Transverse colon (tissue), 4 donors: ENCODE data around the gene SPRYD4. TPM values are rescaled to one million over a fixed set of nuclear protein-coding genes. Genes with fewer than 3 reads are reported as not detected.
A peak's percentile ranks its signal among the peaks of the same experiment; 100 is the strongest.

Source experiments
- DNase-seq: peaks from one replicate; pipeline ENCODE4 v3.0.0-alpha.2; 2019
- H3K27ac ChIP-seq, 4 donors: fragments of 200-600 bp; sonication (generic); 2 replicates each; pipeline ENCODE4 v1.5.1; 2016 to 2018; ENCODE audit warnings: inconsistent platforms in 4 of 4
- H3K27me3 ChIP-seq: fragments of 200-600 bp; sonication (generic); 2 replicates; pipeline ENCODE4 v1.5.1; 2017; ENCODE audit warnings: inconsistent platforms
- H3K36me3 ChIP-seq, 4 donors: fragments of 200-600 bp; sonication (generic); 2 replicates each; pipeline ENCODE4 v1.5.1; 2017 to 2019; ENCODE audit warnings: inconsistent platforms in 4 of 4
- H3K4me1 ChIP-seq, 4 donors: fragments of 200-600 bp; sonication (generic); 2 replicates each; pipeline ENCODE4 v1.5.1; 2017 to 2020; ENCODE audit warnings: inconsistent platforms in 4 of 4
- H3K4me3 ChIP-seq, 4 donors: fragments of 200-600 bp; sonication (generic); 1 replicate in 1 of 4; 2 replicates in 3 of 4; pipeline versions ENCODE4 v1.5.1 to v1.6.1; 2017 to 2019; ENCODE audit warnings: inconsistent platforms in 4 of 4
- H3K9me3 ChIP-seq, 2 donors: fragments of 200-600 bp; sonication (generic); 2 replicates each; pipeline ENCODE4 v1.5.1; 2017 to 2019; ENCODE audit warnings: inconsistent platforms in 2 of 2
- EP300 ChIP-seq: sonication (generic); formaldehyde crosslinking; IDR thresholded peaks from one replicate; pipeline ENCODE4 v1.6.1; 2017; ENCODE audit warnings: antibody characterized with exemption, low read depth
- POLR2A ChIP-seq: fragments of 450-650 bp; IDR thresholded peaks from one replicate; pipeline ENCODE4 v1.6.1; 2016; ENCODE audit warnings: antibody characterized with exemption, mild to moderate bottlenecking, moderate library complexity
- POLR2AphosphoS5 ChIP-seq, 3 donors: sonication (generic); formaldehyde crosslinking; IDR thresholded peaks; one replicate each; pipeline ENCODE4 v1.6.1; 2016; ENCODE audit warnings: antibody characterized with exemption in 3 of 3
- WGBS, 2 donors: methylation state at CpG; one replicate each; pipeline ENCODE4 v1.1.5; 2018; ENCODE audit warnings: low coverage in 1 of 2; 5-methylcytosine and 5-hydroxymethylcytosine counted together
- in situ Hi-C, 4 donors: fragments of 200-750 bp; cut with MboI; loops; one replicate each; pipeline versions ENCODE4 v1.15.0 to v1.15.1; 2017; ENCODE audit warnings: low sequenced_read_pairs in 3 of 4, low pct_ligation_motif_present in 1 of 4, low pct_unique_long_range_greater_than_20kb in 1 of 4
- intact Hi-C: fragments of 100-400 bp; cut with DNase I; formaldehyde crosslinking; loops from one replicate; pipeline ENCODE4 v1.15.1; 2023; ENCODE audit warnings: low total_unique reads
- total RNA-seq, 4 donors: library from RNA; depleted of rRNA; stranded (reverse); fragments of >200 nt; gene quantifications; one replicate each; pipeline ENCODE4 v1.1.0, GENCODE V29; 2016
- TF ChIP-seq, protein P1 (sequence below), 5 experiments: fragments of 200-600 bp in 3 of 5; fragments of 450-650 bp in 2 of 5; sonication (generic) in 3 of 5; IDR thresholded peaks; 1 replicate in 2 of 5; 2 replicates in 3 of 5; pipeline ENCODE4 v1.5.1; 2016 to 2017; ENCODE audit warnings: antibody characterized with exemption in 5 of 5, inconsistent platforms in 3 of 5, mild to moderate bottlenecking in 2 of 5, moderate library complexity in 1 of 5

The SPRYD4 gene
- total RNA-seq, 4 donors from 2014 or later, result 3.0 to 11.5 (median 3.9) TPM

GRCh38 chr12:56517854-56518253 lies 49.5 kb downstream of the SPRYD4 start:
- intact Hi-C loops, result no loop called here
- 73% methylated on average over 2 of the region's 2 CpGs; no CpG with 5 or more reads in 1 of the 2 donors for WGBS, 2 donors
- Histone ChIP-seq H3K9me3 (no peaks in the 10 kb centered on the region), H3K4me1 (peaks cover 0 to 30% (median 2%) of the 10 kb centered on the region in 4 donors), H3K27ac (no peak overlapping the region), H3K4me3 (no peak overlapping the region), H3K36me3 (no peaks in the 10 kb centered on the region), H3K27me3 (no peaks in the 10 kb centered on the region)
- in situ Hi-C loops, result loop anchor here in 2 of 4 donors (10.0 kb wide), 1 partner anchor 57 kb away; no protein-coding TSS in a partner anchor
- TF ChIP-seq POLR2AphosphoS5 (IDR thresholded peaks at IDR 0.05) (no peak), EP300 (no peak), POLR2A (no peak)
- TF ChIP-seq, protein P1, sequence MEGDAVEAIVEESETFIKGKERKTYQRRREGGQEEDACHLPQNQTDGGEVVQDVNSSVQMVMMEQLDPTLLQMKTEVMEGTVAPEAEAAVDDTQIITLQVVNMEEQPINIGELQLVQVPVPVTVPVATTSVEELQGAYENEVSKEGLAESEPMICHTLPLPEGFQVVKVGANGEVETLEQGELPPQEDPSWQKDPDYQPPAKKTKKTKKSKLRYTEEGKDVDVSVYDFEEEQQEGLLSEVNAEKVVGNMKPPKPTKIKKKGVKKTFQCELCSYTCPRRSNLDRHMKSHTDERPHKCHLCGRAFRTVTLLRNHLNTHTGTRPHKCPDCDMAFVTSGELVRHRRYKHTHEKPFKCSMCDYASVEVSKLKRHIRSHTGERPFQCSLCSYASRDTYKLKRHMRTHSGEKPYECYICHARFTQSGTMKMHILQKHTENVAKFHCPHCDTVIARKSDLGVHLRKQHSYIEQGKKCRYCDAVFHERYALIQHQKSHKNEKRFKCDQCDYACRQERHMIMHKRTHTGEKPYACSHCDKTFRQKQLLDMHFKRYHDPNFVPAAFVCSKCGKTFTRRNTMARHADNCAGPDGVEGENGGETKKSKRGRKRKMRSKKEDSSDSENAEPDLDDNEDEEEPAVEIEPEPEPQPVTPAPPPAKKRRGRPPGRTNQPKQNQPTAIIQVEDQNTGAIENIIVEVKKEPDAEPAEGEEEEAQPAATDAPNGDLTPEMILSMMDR (IDR thresholded peaks at IDR 0.05), result no peak
- no peak for DNase-seq

DNA sequence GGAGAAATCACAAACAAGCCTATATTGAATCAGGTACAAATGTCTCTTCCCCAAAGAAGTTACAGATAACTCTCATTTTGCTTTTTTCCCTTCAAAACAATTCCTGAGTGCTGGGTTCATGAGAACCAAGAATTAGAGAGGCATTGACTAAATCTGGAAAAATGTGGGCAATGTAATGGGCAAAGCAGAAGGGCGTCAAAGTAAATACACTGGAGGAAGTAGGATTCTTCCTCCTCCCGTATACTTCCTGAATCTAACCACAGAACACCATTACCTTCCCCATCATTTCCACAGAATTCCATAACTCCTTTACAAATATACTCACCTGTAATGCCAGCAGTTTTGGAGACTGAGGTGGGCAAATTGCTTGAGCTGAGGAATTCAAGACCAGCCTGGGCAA lies 50.2 kb downstream of the SPRYD4 start:
- TF ChIP-seq POLR2A (no peak), POLR2AphosphoS5 (IDR thresholded peaks at IDR 0.05) (no peak)
- TF ChIP-seq, protein P1 (IDR thresholded peaks at IDR 0.05), result no peak
- H3K4me3 ChIP-seq, result no peak overlapping the region
- peaks cover 0 to 36% (median 6%) of the 10 kb centered on the region in 4 donors for H3K4me1 ChIP-seq
- no peaks in the 10 kb centered on the region for H3K36me3 ChIP-seq
- H3K27ac ChIP-seq, result no peak overlapping the region
- in situ Hi-C loops (loop anchor here in 2 of 4 donors (10.0 kb wide), 1 partner anchor 56 kb away; no protein-coding TSS in a partner anchor), intact Hi-C loops (no loop called here)
- no peaks in the 10 kb centered on the region for H3K9me3 ChIP-seq
- no peaks in the 10 kb centered on the region for H3K27me3 ChIP-seq
- DNase-seq, result no peak
- 26 to 34% methylated on average over 2 of the region's 2 CpGs for WGBS, 2 donors

DNA sequence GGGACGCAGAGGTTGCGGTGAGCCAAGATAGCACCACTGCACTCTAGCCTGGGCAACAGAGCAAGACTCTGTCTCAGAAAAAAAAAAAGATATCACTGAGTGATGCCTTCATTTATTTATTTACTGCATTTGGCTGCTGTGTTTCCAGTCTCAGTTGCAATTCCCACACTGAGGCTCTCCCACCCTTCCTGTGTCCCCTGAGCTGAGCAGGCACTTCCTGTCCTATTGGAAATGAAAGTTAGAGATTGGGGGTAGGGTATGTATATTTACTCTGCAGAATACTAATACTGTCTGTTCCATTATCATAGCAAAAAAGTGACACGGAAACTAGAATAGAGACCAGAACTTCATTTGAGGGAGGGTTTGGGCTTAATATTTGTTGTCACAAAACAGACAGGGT lies 51.7 kb downstream of the SPRYD4 start:
- no peak for DNase-seq

DNA sequence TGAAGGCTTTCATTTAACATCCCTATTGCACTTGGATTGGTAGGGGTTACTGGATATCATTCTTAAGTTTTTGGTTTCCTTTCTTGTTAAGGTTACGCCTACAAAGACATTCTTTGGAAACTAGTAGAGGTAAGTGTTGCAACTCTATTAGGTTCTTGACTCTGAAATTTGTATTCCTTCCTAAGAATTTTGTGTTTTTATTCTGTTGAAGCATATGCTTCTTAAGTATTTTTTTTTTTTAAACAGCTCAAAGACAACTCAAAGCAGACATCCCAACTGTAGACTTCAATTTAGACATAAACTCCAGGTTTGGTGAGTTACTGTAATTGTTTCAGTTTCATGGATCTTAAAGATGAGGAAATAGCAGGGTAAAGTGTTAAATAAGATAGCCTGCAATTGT lies 52.1 kb downstream of the SPRYD4 start:
- intact Hi-C loops, result loop anchor here (2.0 kb wide), 1 partner anchor 114 kb away; no protein-coding TSS in a partner anchor
- 40 to 72% methylated on average over 1 of the region's 1 CpG for WGBS, 2 donors

More for the DNA sequence above, 51.7 kb downstream of the SPRYD4 start:
- WGBS, 2 donors, result 65 to 83% methylated on average over 1 to 3 of the region's 3 CpGs
- Histone ChIP-seq H3K27ac (peak overlapping the region; percentile 87 to 91 (median 88)), H3K27me3 (no peaks in the 10 kb centered on the region), H3K4me3 (no peak overlapping the region), H3K36me3 (no peaks in the 10 kb centered on the region), H3K4me1 (peaks cover 0 to 42% (median 8%) of the 10 kb centered on the region in 4 donors), H3K9me3 (no peaks in the 10 kb centered on the region)
- TF ChIP-seq POLR2A, result no peak
- TF ChIP-seq POLR2AphosphoS5 (IDR thresholded peaks at IDR 0.05), result no peak
- TF ChIP-seq, protein P1 (IDR thresholded peaks at IDR 0.05), result no peak
- TF ChIP-seq EP300, result no peak
- in situ Hi-C loops (no loop called here), intact Hi-C loops (loop anchor here (2.0 kb wide), 1 partner anchor 115 kb away; no protein-coding TSS in a partner anchor)

More for the DNA sequence above, 52.1 kb downstream of the SPRYD4 start:
- no peak overlapping the region for H3K4me3 ChIP-seq
- H3K9me3 ChIP-seq, result no peaks in the 10 kb centered on the region
- H3K4me1 ChIP-seq, result peaks cover 0 to 43% (median 9%) of the 10 kb centered on the region in 4 donors
- no peak for DNase-seq
- no peaks in the 10 kb centered on the region for H3K27me3 ChIP-seq
- in situ Hi-C loops, result no loop called here
- no peaks in the 10 kb centered on the region for H3K36me3 ChIP-seq
- H3K27ac ChIP-seq, result peak overlapping the region; percentile 87 to 91 (median 88)
- TF ChIP-seq POLR2A, result no peak
- no peak for TF ChIP-seq POLR2AphosphoS5 (IDR thresholded peaks at IDR 0.05)
- no peak for TF ChIP-seq EP300
- TF ChIP-seq, protein P1 (IDR thresholded peaks at IDR 0.05), result no peak
